OCI-LY7 (cell line): ENCODE results near the gene NEK11. TPM values are rescaled to one million over a fixed set of nuclear protein-coding genes. Genes with fewer than 3 reads are reported as not detected.

ENCODE experiments used
- BruUV-seq: library from RNA; stranded (reverse); fragments of 400-500 nt; replicated peaks from 2 replicates; lab custom pipeline; 2021; lab: Mats Ljungman, UMichigan
- CTCF ChIA-PET: fragments of 300-600 bp; sonication (Branson Sonifier 250); formaldehyde crosslinking; loops from one replicate; lab custom pipeline; 2022; ENCODE audit warnings: antibody characterized with exemption; ENCODE audit not compliant: unreplicated experiment; lab: Charles Lee
- POLR2A ChIA-PET: fragments of 300-600 bp; sonication (Branson Sonifier 250); formaldehyde crosslinking; loops from one replicate; lab custom pipeline; 2022; ENCODE audit warnings: antibody characterized with exemption; lab: Charles Lee
- DNase-seq: peaks from one replicate; pipeline ENCODE4 v3.0.0-alpha.2; 2015; ENCODE audit warnings: low spot score
- H2AFZ ChIP-seq: fragments of 200-600 bp; sonication (generic), shearing (Covaris generic); 2 replicates; pipeline ENCODE4 v1.6.1; 2014; ENCODE audit warnings: mild to moderate bottlenecking, antibody characterized with exemption, low read length, moderate library complexity
- H3K27ac ChIP-seq: fragments of 200-600 bp; sonication (generic); 2 replicates; pipeline ENCODE4 v1.5.1; 2014; ENCODE audit warnings: mixed run types, low read depth, mild to moderate bottlenecking, moderate library complexity, low read length, inconsistent platforms; ENCODE audit not compliant: poor library complexity, severe bottlenecking
- H3K36me3 ChIP-seq: fragments of 200-600 bp; sonication (generic); 2 replicates; pipeline ENCODE4 v1.6.1; 2014; ENCODE audit warnings: mild to moderate bottlenecking, antibody characterized with exemption, low read length, moderate library complexity, mixed read lengths; ENCODE audit not compliant: insufficient read depth
- H3K4me1 ChIP-seq: fragments of 200-600 bp; sonication (generic); 2 replicates; pipeline ENCODE4 v1.5.1; 2014; ENCODE audit warnings: mild to moderate bottlenecking, low read length; ENCODE audit not compliant: insufficient read depth, poor library complexity, severe bottlenecking
- H3K4me2 ChIP-seq: fragments of 200-600 bp; sonication (generic); 2 replicates; pipeline ENCODE4 v1.6.1; 2014; ENCODE audit warnings: mild to moderate bottlenecking, low read length
- H3K4me3 ChIP-seq: fragments of 200-600 bp; sonication (generic); 2 replicates; pipeline ENCODE4 v1.5.1; 2014; ENCODE audit warnings: mild to moderate bottlenecking, low read depth, low read length; ENCODE audit not compliant: poor library complexity, severe bottlenecking
- H3K79me2 ChIP-seq: fragments of 200-600 bp; sonication (generic); 2 replicates; pipeline ENCODE4 v1.6.1; 2016; ENCODE audit warnings: low read depth, mild to moderate bottlenecking, low read length, moderate library complexity, mixed read lengths; ENCODE audit not compliant: insufficient read depth
- H3K9me2 ChIP-seq: fragments of 200-600 bp; sonication (generic); 2 replicates; pipeline ENCODE4 v1.6.1; 2016; ENCODE audit warnings: mild to moderate bottlenecking, low read length, mixed read lengths; ENCODE audit not compliant: insufficient read depth
- H3K9me3 ChIP-seq: fragments of 200-600 bp; sonication (generic); 2 replicates; pipeline ENCODE4 v1.6.1; 2014; ENCODE audit warnings: mild to moderate bottlenecking, mixed run types, low read length, mixed read lengths
- H4K20me1 ChIP-seq: fragments of 200-600 bp; sonication (generic); 2 replicates; pipeline ENCODE4 v1.6.1; 2014; ENCODE audit warnings: mild to moderate bottlenecking, antibody characterized with exemption, low read length, moderate library complexity, mixed read lengths; ENCODE audit not compliant: insufficient read depth
- EZH2phosphoT487 ChIP-seq: fragments of 200-600 bp; sonication (generic); IDR thresholded peaks from 2 replicates; pipeline ENCODE4 v1.6.1; 2018; ENCODE audit warnings: low read depth, borderline replicate concordance, mild to moderate bottlenecking, mixed run types, antibody characterized with exemption, low read length, moderate library complexity, mixed read lengths
- intact Hi-C: fragments of 100-400 bp; cut with micrococcal nuclease; formaldehyde crosslinking; loops from one replicate; pipeline ENCODE4 v1.10.0; 2022; ENCODE audit not compliant: unreplicated experiment
- total RNA-seq, 2 experiments: library from RNA; depleted of rRNA in 1 of 2; stranded (reverse); fragments of >200 nt in 1 of 2; shearing (Covaris generic) in 1 of 2; gene quantifications; 2 replicates each; pipeline ENCODE4 v1.2.3, GENCODE V29; 2014 to 2022
- TF ChIP-seq, protein P1 (sequence below): fragments of 200-600 bp; sonication (generic); conservative IDR thresholded peaks from 2 replicates; pipeline ENCODE4 v1.5.1; 2014; ENCODE audit warnings: mild to moderate bottlenecking, antibody characterized with exemption, low read length, moderate library complexity, mixed read lengths

The NEK11 gene
- total RNA-seq, 2 experiments from 2014 or later = 0.47 to 1.5 TPM

DNA sequence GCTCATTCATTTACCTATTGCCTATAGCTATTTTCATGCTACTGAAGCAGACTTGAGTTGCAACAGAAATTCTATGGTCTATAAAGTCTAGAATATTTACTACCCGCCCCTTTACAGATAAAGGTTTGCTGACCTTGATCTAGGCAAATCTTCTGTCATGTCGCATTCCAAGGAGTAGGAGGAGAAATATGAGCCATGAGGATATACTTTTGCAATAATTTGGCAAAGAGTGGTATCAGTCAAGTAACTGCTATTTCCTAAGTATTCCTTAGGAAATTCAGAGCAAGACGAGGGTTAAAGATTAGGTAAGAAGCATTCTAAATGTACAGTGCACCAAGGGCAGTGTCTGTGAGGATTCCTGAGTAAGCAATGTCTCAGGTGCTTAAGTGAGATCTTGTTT lies 233.8 kb downstream of the NEK11 start:
- H2AFZ ChIP-seq = no peak overlapping the region
- ChIA-PET CTCF (no interaction called here), POLR2A (no interaction called here)
- no peaks in the 10 kb centered on the region for H4K20me1 ChIP-seq
- TF ChIP-seq, protein P1, sequence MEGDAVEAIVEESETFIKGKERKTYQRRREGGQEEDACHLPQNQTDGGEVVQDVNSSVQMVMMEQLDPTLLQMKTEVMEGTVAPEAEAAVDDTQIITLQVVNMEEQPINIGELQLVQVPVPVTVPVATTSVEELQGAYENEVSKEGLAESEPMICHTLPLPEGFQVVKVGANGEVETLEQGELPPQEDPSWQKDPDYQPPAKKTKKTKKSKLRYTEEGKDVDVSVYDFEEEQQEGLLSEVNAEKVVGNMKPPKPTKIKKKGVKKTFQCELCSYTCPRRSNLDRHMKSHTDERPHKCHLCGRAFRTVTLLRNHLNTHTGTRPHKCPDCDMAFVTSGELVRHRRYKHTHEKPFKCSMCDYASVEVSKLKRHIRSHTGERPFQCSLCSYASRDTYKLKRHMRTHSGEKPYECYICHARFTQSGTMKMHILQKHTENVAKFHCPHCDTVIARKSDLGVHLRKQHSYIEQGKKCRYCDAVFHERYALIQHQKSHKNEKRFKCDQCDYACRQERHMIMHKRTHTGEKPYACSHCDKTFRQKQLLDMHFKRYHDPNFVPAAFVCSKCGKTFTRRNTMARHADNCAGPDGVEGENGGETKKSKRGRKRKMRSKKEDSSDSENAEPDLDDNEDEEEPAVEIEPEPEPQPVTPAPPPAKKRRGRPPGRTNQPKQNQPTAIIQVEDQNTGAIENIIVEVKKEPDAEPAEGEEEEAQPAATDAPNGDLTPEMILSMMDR = no peak
- TF ChIP-seq EZH2phosphoT487 = no peak
- no peaks in the 10 kb centered on the region for H3K79me2 ChIP-seq
- no peak for DNase-seq
- H3K4me2 ChIP-seq = no peak overlapping the region
- H3K9me2 ChIP-seq = no peaks in the 10 kb centered on the region
- no peaks in the 10 kb centered on the region for H3K4me1 ChIP-seq
- intact Hi-C loops = no loop called here
- H3K9me3 ChIP-seq = no peaks in the 10 kb centered on the region
- no TSS peak for BruUV-seq
- H3K27ac ChIP-seq = no peak overlapping the region
- no peaks in the 10 kb centered on the region for H3K36me3 ChIP-seq
- no peak overlapping the region for H3K4me3 ChIP-seq

DNA sequence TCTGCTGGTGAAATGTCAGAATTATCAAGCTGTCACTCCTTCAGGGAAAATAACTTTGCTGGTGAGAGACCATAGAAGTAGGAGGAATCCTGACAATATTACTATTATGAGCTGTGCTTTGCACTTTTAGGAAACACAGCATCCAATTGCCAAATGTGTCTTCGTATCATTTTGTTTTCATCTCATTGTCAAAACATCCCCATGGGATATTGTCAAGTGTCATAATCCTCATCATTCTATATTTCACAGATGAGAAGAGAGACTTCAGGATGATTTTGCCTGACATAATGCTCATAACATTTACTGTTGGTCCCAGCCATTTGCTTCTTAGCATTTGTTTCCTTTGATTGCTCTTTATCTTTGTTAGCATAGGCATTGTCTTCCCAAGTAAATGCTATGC lies 234.4 kb downstream of the NEK11 start:
- Histone ChIP-seq H3K4me1 (no peaks in the 10 kb centered on the region), H3K36me3 (no peaks in the 10 kb centered on the region), H4K20me1 (no peaks in the 10 kb centered on the region), H2AFZ (no peak overlapping the region), H3K79me2 (no peaks in the 10 kb centered on the region), H3K4me2 (no peak overlapping the region), H3K9me3 (no peaks in the 10 kb centered on the region), H3K9me2 (no peaks in the 10 kb centered on the region), H3K4me3 (no peak overlapping the region), H3K27ac (no peak overlapping the region)
- ChIA-PET POLR2A (interaction anchor here (1.6 kb wide), 1 partner anchor 17 kb away, joined by 8 read pairs; no protein-coding TSS in a partner anchor), CTCF (no interaction called here)
- no peak for DNase-seq
- intact Hi-C loops = no loop called here
- BruUV-seq = no TSS peak
- TF ChIP-seq, protein P1 = no peak
- no peak for TF ChIP-seq EZH2phosphoT487

DNA sequence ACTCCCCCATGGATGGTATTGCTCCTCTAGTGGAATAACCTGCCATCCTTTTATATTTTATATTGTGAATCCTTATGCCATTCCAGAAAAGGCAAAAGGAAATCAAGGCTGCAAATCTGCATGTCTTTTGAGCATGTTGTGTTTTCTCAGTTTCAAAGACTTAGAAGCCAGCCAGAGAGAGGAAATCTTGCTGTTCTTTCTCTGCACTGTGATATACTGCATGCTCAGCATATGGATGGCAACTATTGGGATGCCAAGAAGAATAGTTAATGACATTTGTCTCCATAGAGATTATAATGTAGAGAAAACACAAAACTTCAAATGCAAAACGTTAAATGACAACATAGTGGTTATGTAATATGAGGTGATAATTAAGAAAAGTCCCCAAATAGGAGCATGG lies 248.9 kb downstream of the NEK11 start:
- Histone ChIP-seq H3K4me2 (no peak overlapping the region), H3K79me2 (no peaks in the 10 kb centered on the region), H3K36me3 (no peaks in the 10 kb centered on the region), H3K9me3 (no peaks in the 10 kb centered on the region), H2AFZ (no peak overlapping the region), H4K20me1 (no peaks in the 10 kb centered on the region), H3K9me2 (no peaks in the 10 kb centered on the region; the same call in 1 of the 2 replicates), H3K4me1 (no peaks in the 10 kb centered on the region), H3K4me3 (no peak overlapping the region), H3K27ac (no peak overlapping the region)
- ChIA-PET CTCF (no interaction called here), POLR2A (interaction anchor here (0.6 kb wide), 1 partner anchor 17 kb away, joined by 4 read pairs; no protein-coding TSS in a partner anchor)
- DNase-seq = no peak
- TF ChIP-seq, protein P1 = no peak
- TF ChIP-seq EZH2phosphoT487 = no peak
- no TSS peak for BruUV-seq
- intact Hi-C loops = no loop called here
